Left ventricle myocardium inferior (tissue), 1 donor: Measurements from ENCODE around the gene NCBP3. TPM values are rescaled to one million over a fixed set of nuclear protein-coding genes. Genes with fewer than 3 reads are reported as not detected.
A peak's percentile ranks its signal among the peaks of the same experiment; 100 is the strongest.

Experiments
- DNase-seq: peaks from one replicate; pipeline ENCODE4 v3.0.0-alpha.2; 2020
- H3K27ac ChIP-seq: fragments of 200-600 bp; replicated peaks from 2 replicates; pipeline ENCODE4 v1.8.0; 2021
- H3K27me3 ChIP-seq: fragments of 200-600 bp; 2 replicates; pipeline ENCODE4 v1.8.0; 2021; ENCODE audit warnings: low read depth
- H3K36me3 ChIP-seq: fragments of 200-600 bp; 2 replicates; pipeline ENCODE4 v1.8.0; 2021
- H3K4me1 ChIP-seq: fragments of 200-600 bp; 2 replicates; pipeline ENCODE4 v1.8.0; 2021
- H3K4me3 ChIP-seq: fragments of 200-600 bp; 2 replicates; pipeline ENCODE4 v1.8.0; 2021; ENCODE audit warnings: mild to moderate bottlenecking, moderate library complexity
- H3K9me3 ChIP-seq: fragments of 200-600 bp; replicated peaks from 2 replicates; pipeline ENCODE4 v1.8.0; 2021
- CTCF ChIP-seq: fragments of 200-600 bp; IDR thresholded peaks from 2 replicates; pipeline ENCODE4 v1.8.0; 2021; ENCODE audit warnings: antibody characterized with exemption, mild to moderate bottlenecking, borderline replicate concordance
- intact Hi-C: fragments of 100-400 bp; cut with micrococcal nuclease; formaldehyde crosslinking; loops from one replicate; pipeline ENCODE4 v1.11.0; 2022
- total RNA-seq: library from RNA; stranded (reverse); fragmentation: NEBNext Ultra II Directional; extraction: Animal tissue kit (Norgen Biotek cat#: 25700); gene quantifications from one replicate; pipeline ENCODE4 v1.2.1, GENCODE V29; 2021
- donor health status: DM: no; HTN: yes; CAD: no; lungs with severe emphysema.

NCBP3 gene
- total RNA-seq, 1 donor from 2014 or later: 18.2 TPM

DNA sequence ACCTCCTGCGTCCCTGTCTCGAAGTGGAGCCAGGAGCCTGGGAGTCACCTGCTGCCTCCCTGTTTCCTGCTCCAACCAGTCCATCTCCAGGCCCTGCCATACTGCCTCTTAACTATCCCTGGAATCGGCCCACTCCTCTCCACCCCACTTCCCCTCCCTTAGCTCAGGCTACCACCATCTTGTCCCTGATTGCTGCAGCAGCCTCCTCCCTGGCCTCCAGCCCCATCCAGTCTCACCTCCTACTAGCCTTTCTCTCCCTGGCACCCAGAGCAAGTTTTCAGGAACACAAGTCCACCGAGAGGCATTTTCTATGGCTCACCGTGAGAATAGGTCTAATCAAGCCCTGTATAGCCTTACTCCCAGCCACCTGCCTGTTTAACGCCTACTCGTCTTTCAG is 47.7 kb upstream of the NCBP3 start:
- Histone ChIP-seq H3K9me3 (no peaks in the 10 kb centered on the region), H3K27ac (peak overlapping the region; percentile 90), H3K4me3 (peak overlapping the region; percentile 88), H3K4me1 (peaks cover 74% of the 10 kb centered on the region), H3K27me3 (no peaks in the 10 kb centered on the region), H3K36me3 (no peaks in the 10 kb centered on the region)
- no peak for DNase-seq
- intact Hi-C loops: no loop called here
- TF ChIP-seq CTCF: no peak

DNA sequence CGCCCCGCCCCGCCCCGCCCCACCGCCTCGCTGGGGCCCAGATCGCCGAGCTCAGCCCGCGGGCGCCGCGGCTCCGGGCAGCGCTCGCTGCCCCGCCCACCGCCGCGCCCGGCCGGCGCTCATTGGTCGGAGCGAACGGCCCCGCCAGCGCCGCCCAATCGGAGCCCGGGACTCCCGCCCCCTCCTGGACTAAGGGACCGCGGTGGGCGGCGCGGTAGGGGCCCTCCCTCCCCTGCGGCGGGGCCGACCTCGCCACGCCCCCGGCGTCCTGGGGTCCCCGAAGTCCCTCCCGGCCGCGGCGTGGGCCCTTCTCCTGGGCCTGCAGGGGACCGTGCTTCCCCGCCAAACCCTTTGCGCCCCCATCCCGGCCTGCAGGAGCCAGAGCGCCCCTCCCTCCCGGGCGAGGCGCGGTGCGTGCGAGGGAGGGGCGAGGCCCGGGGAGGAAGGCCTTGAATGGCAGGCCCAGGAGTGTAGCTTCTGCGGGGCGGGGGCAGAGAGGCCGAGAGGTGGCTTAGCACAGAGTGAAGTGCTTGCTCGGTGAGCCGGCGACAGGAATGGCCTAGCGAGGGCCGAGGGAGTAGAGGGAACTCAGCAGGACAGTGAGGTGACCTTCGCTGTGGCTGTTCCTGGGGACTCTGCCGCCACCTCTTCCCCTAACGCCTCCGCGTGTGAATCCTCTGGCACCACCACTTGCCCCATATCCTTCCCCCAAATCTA is 47.1 kb upstream of the NCBP3 start, which contains the start of gene CAMKK1:
Gene CAMKK1 (minus strand): TSS at position 51 of the 717 bp plus-strand sequence. CDS start 7,366 bp downstream, outside the sequence.
- peak; percentile 92 for DNase-seq
- Histone ChIP-seq H3K4me3 (peak within 1 kb of the TSS; percentile 88), H3K27ac (peak within 1 kb of the TSS; percentile 90), H3K9me3 (no peaks in the 10 kb centered on the region), H3K27me3 (no peaks in the 10 kb centered on the region), H3K36me3 (no peaks in the 10 kb centered on the region), H3K4me1 (peaks cover 78% of the 10 kb centered on the region)
- TF ChIP-seq CTCF: no peak
- intact Hi-C loops: no loop called here

DNA sequence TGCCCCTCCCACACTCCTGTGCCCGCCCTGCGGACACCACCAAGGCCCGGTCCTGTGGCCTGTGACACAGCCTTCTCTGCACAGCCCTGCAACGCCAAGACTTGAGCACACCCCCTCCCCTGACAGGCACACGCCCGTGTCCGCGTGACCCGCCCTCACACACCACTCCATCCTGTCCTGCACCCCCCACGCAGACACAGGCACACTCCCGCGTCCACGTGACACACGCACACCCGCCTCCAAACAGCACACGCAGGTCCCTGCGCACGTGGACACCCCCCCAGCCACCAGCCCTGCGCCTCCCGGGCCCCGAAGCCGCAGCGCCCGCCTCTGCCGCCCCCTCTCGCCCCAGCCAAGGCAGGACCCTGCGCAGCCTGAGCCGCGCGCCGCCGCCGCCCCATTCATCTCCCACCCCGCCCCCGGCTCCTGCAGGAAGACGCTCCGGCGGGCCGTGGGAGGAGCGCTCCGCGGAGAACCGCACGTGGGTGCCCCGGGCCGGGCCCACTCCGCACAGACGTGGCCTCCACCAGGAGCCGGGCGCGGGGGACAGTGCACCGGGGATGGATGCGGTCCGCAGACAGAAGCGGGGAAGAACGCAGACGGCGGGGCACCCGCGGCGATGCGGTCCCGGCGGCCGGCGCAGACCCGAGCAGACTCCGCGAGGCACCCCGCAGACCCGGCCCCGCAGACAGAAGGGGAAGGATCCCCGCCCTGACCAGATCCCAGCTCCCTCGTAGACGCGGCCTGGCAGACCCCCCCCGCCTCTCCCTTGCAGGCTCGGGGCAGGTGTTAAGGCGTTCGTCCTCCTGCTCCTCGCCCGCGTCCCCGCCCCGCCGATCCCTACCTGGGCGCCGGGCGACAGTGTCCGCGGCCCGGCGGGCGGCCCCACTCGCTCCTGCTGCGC is 46.3 kb upstream of the NCBP3 start:
- Histone ChIP-seq H3K4me1 (peaks cover 86% of the 10 kb centered on the region), H3K4me3 (peak overlapping the region; percentile 88), H3K9me3 (no peaks in the 10 kb centered on the region), H3K27me3 (no peaks in the 10 kb centered on the region), H3K27ac (peak overlapping the region; percentile 90), H3K36me3 (no peaks in the 10 kb centered on the region)
- DNase-seq: peak; percentile 78
- peak; percentile 9 for TF ChIP-seq CTCF
- intact Hi-C loops: no loop called here

DNA sequence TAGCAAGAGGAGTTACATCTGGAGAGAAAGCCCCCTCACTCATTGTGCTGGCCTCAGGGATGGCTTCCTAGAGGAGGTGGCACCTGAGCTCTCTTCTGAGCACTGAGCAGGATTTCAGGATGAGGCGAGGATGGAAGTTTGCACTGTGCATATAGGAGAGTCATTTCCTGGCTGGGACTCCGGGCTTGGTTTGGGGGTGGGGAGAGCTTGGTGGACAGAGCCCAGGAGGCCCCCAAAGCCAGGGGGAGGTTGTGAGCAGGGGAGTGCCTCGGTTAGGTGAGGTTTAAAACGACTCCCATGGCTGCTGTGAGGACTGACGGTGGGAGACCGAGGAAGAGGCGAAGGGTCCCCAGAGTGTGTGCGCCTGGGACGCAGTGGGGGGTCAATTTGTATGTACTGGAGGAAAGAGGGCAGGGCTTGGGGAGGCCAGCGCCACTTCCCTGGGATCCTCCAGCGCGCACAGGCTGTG is 45.6 kb upstream of the NCBP3 start:
- Histone ChIP-seq H3K27ac (peak overlapping the region; percentile 90), H3K4me3 (peak overlapping the region; percentile 88), H3K27me3 (no peaks in the 10 kb centered on the region), H3K36me3 (no peaks in the 10 kb centered on the region), H3K9me3 (no peaks in the 10 kb centered on the region), H3K4me1 (peaks cover 93% of the 10 kb centered on the region)
- intact Hi-C loops: no loop called here
- DNase-seq: no peak
- TF ChIP-seq CTCF: no peak

DNA sequence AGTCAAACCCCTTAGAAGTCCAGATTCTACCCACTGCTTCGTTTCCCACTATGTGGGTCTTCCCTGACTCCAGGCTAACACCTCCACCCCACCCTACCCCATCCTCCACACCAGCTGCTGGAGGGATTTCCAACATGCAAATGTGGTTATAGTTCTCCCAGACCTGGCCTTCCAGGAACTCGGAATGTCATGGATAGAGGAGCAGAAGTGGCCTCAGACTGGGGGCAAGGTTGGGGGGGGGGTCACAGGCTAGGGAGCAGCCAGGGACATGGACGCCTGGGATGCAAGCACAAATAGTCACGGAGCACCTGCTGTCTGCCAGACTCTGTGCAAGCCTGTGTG is 44.8 kb upstream of the NCBP3 start:
- TF ChIP-seq CTCF: no peak
- H3K4me3 ChIP-seq: no peak overlapping the region
- H3K4me1 ChIP-seq: peaks cover 96% of the 10 kb centered on the region
- H3K27me3 ChIP-seq: no peaks in the 10 kb centered on the region
- no peaks in the 10 kb centered on the region for H3K9me3 ChIP-seq
- intact Hi-C loops: no loop called here
- no peaks in the 10 kb centered on the region for H3K36me3 ChIP-seq
- H3K27ac ChIP-seq: peak overlapping the region; percentile 82
- no peak for DNase-seq
